Smooth muscle cell (in vitro differentiated cells): Measurements from ENCODE around the gene DPEP1. TPM values are rescaled to one million over a fixed set of nuclear protein-coding genes. Genes with fewer than 3 reads are reported as not detected.

Experiments used
- DNase-seq: peaks from one replicate; lab custom pipeline; 2025; ENCODE audit not compliant: unreplicated experiment; lab: John Stamatoyannopoulos, UW
- H2AFZ ChIP-seq: fragments of 200-600 bp; sonication (generic); 2 replicates; pipeline ENCODE4 v1.6.0; 2016; ENCODE audit warnings: antibody characterized with exemption, low read depth, mild to moderate bottlenecking
- H3F3A ChIP-seq: fragments of 200-600 bp; sonication (generic); 2 replicates; pipeline ENCODE4 v1.6.0; 2017; ENCODE audit warnings: antibody characterized with exemption, low read depth
- H3K27ac ChIP-seq: fragments of 200-600 bp; sonication (generic); 2 replicates; pipeline ENCODE4 v1.5.1; 2016; ENCODE audit warnings: low read depth, mild to moderate bottlenecking
- H3K27me3 ChIP-seq: fragments of 200-600 bp; sonication (generic); 2 replicates; pipeline ENCODE4 v1.6.1; 2016; ENCODE audit warnings: low read depth, mild to moderate bottlenecking
- H3K36me3 ChIP-seq: fragments of 200-600 bp; sonication (generic); 2 replicates; pipeline ENCODE4 v1.5.1; 2016; ENCODE audit warnings: low read depth
- H3K4me1 ChIP-seq: fragments of 200-600 bp; sonication (generic); 2 replicates; pipeline ENCODE4 v1.5.1; 2016; ENCODE audit warnings: low read depth
- H3K4me2 ChIP-seq: fragments of 200-600 bp; sonication (generic); 2 replicates; pipeline ENCODE4 v1.6.0; 2016; ENCODE audit warnings: mild to moderate bottlenecking
- H3K4me3 ChIP-seq: fragments of 200-600 bp; sonication (generic); 2 replicates; pipeline ENCODE4 v1.5.1; 2016; ENCODE audit warnings: mild to moderate bottlenecking
- H3K79me2 ChIP-seq: fragments of 200-600 bp; sonication (generic); 2 replicates; pipeline ENCODE4 v1.6.0; 2016; ENCODE audit warnings: low read depth, mild to moderate bottlenecking
- H3K9ac ChIP-seq: fragments of 200-600 bp; sonication (generic); 2 replicates; pipeline ENCODE4 v1.6.0; 2016; ENCODE audit warnings: low read depth
- H3K9me3 ChIP-seq: fragments of 200-600 bp; sonication (generic); replicated peaks from 2 replicates; pipeline ENCODE4 v1.5.1; 2016; ENCODE audit warnings: low read depth
- H4K20me1 ChIP-seq: fragments of 200-600 bp; sonication (generic); 2 replicates; pipeline ENCODE4 v1.6.0; 2016; ENCODE audit warnings: low read depth
- WGBS: methylation state at CpG from one replicate; pipeline ENCODE4 v1.1.7; 2016; ENCODE audit warnings: low lambda C conversion rate; 5-methylcytosine and 5-hydroxymethylcytosine counted together
- polyA plus RNA-seq: library from polyadenylated mRNA; unstranded; fragments of >200 nt; fragmentation: Nextera tagmentation; extraction: Ambion mirVana; gene quantifications from 2 replicates; pipeline ENCODE4 v1.2.1, GENCODE V29; 2016
- total RNA-seq: library from RNA; depleted of rRNA; stranded (reverse); fragments of >200 nt; gene quantifications from 2 replicates; pipeline ENCODE4 v1.2.3, GENCODE V29; 2014
- TF ChIP-seq, protein P1 (sequence below): fragments of 200-600 bp; sonication (generic); IDR thresholded peaks from 2 replicates; pipeline ENCODE4 v1.5.1; 2017; ENCODE audit warnings: borderline replicate concordance, mild to moderate bottlenecking, antibody characterized with exemption; ENCODE audit not compliant: insufficient read depth, poor library complexity, severe bottlenecking

Gene DPEP1
- total and polyA plus RNA-seq, 2 experiments from 2014 or later: not detected

DNA sequence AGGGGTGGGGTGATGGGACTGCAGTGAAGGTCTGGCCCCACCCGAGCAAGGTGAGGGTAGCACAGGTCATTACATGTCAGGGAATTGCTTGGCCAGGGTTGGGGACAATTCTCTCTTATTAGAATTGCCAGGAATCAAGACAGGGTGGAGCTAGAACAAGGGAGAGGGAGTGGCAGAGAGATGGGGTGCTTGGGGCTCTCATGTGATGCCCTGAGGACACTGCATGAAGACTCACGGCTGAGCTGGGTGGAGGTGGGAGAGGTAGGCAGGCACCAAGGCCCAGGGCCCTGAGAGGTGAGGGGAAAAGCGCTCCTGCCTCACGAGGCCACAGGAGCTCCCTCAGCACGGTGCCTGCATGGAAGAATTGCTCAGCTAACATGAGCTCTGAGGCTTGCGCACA, 3.6 kb downstream of the DPEP1 start:
- H3F3A ChIP-seq: no peaks in the 10 kb centered on the region
- no peak for DNase-seq

DNA sequence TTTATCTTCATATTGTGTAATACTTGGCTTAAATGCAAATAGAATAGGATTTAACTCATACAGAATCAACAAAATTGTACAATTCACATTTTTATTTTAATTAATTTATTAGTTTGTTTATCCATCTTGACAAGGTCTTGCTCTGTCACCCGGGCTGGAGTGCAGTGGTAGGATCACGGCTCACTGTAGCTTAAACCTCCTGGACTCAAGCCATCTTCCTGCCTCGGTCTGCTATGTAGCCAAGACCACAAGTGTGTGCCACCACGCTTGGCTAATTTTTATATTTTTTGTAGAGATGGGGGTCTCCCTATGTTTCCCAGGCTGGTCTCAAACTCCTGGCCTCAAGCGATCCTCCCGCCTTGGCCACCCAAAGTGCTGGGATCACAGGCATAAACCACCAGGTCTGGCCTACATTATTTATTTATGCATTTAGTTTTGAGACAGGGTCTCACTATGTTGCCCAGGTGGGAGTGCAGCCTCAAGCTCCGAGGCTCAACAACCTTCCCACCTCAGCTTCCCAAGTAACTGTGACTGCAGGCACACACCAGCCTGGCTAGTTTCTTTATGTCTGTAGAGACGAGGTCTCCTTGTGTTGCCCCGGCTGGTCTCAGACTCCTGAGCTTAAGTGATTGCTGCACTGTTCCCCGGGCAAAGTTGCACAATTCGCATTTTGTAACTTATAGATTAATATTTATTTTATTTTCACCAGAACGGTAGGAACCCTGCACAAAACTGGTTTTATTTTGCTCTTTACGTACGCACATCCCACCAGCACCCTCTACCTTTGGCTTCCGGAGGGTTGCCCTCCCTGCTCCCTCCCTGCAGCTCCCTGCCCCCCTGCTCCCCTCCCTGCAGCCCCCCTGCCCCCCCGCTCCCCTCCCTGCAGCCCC, 4.9 kb downstream of the DPEP1 start:
- Histone ChIP-seq H3F3A (no peaks in the 10 kb centered on the region), H3K27me3 (no peaks in the 10 kb centered on the region), H2AFZ (no peak overlapping the region), H3K9ac (no peak overlapping the region), H3K79me2 (no peaks in the 10 kb centered on the region), H3K4me3 (no peak overlapping the region), H3K27ac (no peak overlapping the region), H4K20me1 (no peaks in the 10 kb centered on the region), H3K4me1 (no peaks in the 10 kb centered on the region), H3K4me2 (no peak overlapping the region), H3K36me3 (no peaks in the 10 kb centered on the region), H3K9me3 (no peaks in the 10 kb centered on the region)
- 82% methylated on average over 14 of the region's 16 CpGs for WGBS
- TF ChIP-seq, protein P1, sequence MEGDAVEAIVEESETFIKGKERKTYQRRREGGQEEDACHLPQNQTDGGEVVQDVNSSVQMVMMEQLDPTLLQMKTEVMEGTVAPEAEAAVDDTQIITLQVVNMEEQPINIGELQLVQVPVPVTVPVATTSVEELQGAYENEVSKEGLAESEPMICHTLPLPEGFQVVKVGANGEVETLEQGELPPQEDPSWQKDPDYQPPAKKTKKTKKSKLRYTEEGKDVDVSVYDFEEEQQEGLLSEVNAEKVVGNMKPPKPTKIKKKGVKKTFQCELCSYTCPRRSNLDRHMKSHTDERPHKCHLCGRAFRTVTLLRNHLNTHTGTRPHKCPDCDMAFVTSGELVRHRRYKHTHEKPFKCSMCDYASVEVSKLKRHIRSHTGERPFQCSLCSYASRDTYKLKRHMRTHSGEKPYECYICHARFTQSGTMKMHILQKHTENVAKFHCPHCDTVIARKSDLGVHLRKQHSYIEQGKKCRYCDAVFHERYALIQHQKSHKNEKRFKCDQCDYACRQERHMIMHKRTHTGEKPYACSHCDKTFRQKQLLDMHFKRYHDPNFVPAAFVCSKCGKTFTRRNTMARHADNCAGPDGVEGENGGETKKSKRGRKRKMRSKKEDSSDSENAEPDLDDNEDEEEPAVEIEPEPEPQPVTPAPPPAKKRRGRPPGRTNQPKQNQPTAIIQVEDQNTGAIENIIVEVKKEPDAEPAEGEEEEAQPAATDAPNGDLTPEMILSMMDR: no peak
- no peak for DNase-seq

More for the DNA sequence above, 3.6 kb downstream of the DPEP1 start:
- Histone ChIP-seq H2AFZ (no peak overlapping the region), H3K4me3 (no peak overlapping the region), H3K9me3 (no peaks in the 10 kb centered on the region), H3K27ac (no peak overlapping the region), H3K4me2 (no peak overlapping the region), H3K36me3 (no peaks in the 10 kb centered on the region), H4K20me1 (no peaks in the 10 kb centered on the region), H3K79me2 (no peaks in the 10 kb centered on the region), H3K4me1 (no peaks in the 10 kb centered on the region), H3K27me3 (no peaks in the 10 kb centered on the region), H3K9ac (no peak overlapping the region)
- 64% methylated on average over 6 of the region's 6 CpGs for WGBS
- TF ChIP-seq, protein P1: no peak

DNA sequence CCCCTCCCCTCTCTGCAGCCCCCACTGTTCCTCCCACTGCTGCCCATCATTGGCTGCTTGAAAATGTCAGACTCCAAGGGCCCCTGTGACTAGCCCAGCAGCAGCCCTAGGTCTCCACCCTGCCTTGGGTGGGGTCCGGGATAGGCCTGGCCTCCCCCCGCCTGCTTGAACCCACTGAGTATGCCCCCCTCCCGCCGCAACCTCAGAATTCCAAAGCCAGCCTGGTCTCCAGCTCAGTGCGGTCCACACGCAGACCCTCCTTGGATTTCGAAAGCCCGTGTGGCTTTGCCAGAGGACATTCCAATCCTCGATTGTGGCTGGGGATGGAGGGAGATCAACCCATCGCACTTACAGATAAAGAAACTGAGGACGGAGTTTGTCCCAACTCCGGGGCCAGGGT, 6.4 kb downstream of the DPEP1 start:
- no peaks in the 10 kb centered on the region for H4K20me1 ChIP-seq
- no peak overlapping the region for H2AFZ ChIP-seq
- no peaks in the 10 kb centered on the region for H3K9me3 ChIP-seq
- H3K4me1 ChIP-seq: no peaks in the 10 kb centered on the region
- H3K4me2 ChIP-seq: no peak overlapping the region
- TF ChIP-seq, protein P1: no peak
- WGBS: 71% methylated on average over 12 of the region's 12 CpGs
- no peak overlapping the region for H3K4me3 ChIP-seq
- H3K27ac ChIP-seq: no peak overlapping the region
- no peaks in the 10 kb centered on the region for H3K79me2 ChIP-seq
- H3K36me3 ChIP-seq: no peaks in the 10 kb centered on the region
- H3F3A ChIP-seq: no peaks in the 10 kb centered on the region
- H3K27me3 ChIP-seq: no peaks in the 10 kb centered on the region
- H3K9ac ChIP-seq: no peak overlapping the region
- no peak for DNase-seq
